HG03060 (cell line): ENCODE measurements around the gene ZC3H18.

Experiments
- ATAC-seq: cut with Tn5 transposase; IDR thresholded peaks from one replicate; pipeline ENCODE4 v1.9.1; 2021; ENCODE audit warnings: low read depth, moderate number of reproducible peaks; ENCODE audit not compliant: unreplicated experiment

ZC3H18 gene

DNA sequence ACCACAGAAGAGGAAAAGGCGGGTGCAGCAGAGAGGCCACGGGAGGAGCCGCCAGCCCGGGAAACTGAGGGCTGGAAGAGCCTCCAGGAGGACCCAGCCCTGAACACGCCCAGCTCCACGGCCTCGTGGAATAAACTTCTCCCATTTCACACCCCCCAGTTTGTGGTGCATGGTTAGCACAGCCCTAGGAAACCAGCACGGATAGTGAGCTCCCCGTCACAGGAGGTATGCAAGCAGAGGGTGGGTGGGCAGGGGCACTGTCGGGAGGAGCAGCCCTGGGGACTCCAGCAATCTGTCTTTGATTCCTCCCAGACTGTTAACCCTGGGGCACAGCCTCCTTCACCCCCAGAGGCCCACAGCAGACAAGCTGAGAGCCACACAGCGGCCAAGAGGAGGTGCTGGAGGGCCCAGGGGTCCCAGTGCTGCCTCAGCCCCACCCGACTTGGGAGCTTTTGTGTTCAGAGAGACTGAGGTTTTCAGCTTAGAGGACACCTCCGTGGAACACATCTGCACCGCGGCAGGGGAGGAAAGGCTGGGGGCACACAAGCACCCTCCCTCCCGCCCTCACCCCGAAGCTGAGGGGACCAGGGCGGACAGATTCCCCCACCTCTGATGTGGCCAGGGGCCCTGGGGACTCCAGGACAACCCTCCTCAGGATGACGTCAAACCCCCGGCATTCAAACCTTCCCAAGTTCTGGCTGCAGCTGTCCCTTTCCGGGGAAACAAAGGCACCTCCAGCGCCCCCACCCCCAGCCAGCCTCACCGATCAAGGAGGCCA lies 66.5 kb downstream of the ZC3H18 start:
- no peak for ATAC-seq

DNA sequence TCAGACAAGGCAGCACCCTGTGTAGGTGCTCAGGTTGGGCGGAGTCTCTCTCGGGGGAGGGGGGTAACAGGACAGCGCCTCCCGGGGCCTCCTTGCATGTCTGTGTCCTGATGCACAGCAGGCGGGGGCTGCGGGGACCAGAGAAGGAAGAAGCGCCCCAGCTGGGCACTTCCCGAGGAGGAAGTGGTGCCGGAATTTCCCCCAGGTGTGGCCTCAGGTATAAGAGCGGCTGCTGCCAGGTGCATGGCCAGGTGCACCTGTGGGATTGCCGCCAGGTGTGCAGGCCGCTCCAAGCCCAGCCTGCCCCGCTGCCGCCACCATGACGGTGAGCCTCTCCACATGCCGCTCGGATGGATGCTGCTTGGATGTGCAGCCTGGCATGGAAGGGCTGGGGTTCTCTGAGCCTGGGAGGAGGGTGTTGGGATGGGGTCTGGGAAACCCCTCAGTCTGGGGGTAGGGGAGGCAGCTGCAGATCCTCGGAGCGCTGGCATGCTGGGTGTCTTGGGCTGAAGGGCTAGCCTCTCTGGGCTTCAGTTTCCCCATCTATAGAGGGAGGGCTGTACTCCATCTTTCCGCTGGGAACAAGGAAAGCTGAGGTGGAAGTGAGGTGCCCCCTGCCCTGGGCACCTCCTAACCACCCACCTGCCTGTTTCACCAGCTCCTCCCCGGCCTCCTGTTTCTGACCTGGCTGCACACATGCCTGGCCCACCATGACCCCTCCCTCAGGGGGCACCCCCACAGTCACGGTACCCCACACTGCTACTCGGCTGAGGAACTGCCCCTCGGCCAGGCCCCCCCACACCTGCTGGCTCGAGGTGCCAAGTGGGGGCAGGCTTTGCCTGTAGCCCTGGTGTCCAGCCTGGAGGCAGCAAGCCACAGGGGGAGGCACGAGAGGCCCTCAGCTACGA lies 68.4 kb downstream of the ZC3H18 start, which contains the start of gene IL17C:
Gene IL17C (plus strand): TSS at position 250 of the 908 bp plus-strand sequence. CDS start 70 bp downstream, at position 320.
- ATAC-seq, result no peak

DNA sequence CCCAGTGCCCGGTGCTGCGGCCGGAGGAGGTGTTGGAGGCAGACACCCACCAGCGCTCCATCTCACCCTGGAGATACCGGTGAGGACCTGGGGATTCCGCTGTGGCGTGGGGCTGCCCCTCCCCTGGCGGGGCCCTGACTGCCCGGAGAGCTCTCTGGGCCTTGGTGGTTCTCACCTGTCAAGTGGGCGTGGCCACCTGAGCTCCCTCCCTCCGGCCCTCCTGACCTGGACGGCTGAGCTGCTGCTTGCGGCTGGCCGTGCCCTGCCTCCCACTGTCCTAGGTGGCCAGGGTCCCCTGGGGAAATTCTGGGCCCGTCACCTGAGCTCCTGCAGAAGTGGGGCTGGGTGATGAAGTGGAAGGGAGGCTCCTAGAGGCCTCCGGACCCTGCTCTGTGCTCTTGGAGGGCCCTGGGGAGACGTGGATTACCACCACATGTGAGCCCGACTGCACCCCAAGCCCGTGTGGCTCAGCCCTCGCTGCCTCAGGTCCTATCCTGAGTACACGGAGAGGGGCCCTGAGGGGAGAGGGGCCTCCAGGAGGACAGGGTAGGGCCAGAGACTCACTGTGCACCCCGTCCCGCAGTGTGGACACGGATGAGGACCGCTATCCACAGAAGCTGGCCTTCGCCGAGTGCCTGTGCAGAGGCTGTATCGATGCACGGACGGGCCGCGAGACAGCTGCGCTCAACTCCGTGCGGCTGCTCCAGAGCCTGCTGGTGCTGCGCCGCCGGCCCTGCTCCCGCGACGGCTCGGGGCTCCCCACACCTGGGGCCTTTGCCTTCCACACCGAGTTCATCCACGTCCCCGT lies 69.2 kb downstream of the ZC3H18 start:
- no peak for ATAC-seq

DNA sequence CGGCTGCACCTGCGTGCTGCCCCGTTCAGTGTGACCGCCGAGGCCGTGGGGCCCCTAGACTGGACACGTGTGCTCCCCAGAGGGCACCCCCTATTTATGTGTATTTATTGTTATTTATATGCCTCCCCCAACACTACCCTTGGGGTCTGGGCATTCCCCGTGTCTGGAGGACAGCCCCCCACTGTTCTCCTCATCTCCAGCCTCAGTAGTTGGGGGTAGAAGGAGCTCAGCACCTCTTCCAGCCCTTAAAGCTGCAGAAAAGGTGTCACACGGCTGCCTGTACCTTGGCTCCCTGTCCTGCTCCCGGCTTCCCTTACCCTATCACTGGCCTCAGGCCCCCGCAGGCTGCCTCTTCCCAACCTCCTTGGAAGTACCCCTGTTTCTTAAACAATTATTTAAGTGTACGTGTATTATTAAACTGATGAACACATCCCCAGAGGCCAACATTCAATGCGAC lies 69.9 kb downstream of the ZC3H18 start:
- no peak for ATAC-seq

DNA sequence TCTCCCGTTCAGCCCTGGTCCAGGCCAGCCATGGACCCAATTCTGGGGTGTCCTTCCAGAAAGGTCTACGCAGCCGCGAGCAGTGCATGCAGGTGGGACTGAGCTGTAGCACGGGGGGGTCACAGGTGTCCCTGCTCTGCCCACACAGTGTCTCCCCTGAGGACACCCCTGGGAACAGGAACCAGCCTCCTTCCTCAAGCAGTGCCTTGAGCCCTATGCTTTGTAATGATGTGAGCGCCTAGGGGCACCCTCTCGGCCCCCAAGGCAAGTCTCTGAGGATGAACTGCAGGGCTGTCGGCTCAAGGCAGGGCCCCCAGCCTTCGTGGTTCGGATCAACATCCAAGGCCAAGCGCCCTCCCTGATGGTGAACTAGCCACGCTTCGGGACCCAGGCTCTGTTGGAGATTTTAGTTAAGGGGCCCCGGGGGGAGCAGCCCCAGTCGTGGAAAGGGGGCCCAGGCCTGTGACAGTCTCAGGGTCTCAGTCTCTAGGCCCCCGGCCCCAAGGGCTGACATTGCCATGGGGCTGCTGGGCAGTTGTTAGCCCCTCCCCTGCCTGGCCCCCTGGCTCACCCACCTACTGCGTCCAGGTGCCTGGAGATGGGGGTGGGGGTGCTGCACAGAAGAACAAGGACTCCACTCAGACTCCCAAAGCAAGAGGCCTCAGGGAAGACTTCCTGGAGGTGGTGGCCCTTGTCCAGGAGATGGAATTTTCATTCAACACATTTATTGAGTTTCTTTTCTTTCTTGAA lies 70.5 kb downstream of the ZC3H18 start:
- no peak for ATAC-seq

DNA sequence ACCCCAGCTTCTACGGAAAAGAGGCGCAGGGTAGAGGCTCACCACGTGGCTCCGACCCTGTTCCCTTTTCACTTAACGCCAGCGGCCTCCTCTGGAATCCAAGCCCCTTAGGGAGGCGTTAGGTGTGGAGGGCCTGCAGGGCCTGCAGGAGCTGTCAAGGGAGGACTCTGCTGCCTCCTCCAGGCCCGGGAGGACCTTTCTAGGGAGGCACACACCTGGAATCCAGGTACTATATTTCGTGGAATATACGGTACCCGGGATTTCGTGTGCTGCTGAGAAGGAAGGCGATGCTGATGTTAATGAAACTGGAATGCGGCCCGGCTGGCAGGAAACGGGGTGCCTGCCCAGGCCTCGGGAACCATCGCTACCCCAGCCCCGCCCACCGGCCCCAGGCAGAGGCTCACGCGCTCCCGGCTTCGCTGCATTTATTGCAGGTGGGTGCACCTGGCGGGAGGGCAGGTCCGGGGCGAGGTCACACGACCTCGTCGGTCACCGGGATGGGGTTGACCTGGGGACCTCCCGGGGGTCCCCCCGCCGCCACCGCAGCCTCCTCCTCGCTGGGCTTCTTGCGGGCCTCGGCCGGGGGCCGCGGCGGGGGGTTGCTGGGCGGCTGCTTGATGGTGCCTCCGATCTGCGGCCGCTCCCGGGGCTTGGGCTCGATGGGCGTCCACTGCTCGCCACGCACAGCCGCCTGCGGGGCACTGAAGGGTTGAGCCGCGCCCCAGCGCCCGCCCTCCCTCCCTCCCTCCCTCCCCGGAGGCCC lies 72.9 kb downstream of the ZC3H18 start:
- ATAC-seq, result no peak

DNA sequence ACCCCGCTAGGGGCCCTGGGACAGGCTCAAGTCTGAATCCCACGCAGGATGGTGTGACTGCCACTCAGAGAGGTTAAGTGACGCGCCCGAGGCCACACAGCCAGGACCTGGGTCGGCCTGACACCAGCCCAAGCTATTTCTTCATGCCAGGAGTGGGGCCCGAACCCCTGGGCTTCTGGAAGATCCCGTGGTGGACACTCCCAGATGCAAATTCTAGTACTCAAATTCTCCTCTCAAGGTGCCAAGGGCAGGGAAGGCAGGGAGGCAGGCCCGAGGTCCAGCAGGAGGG lies 73.4 kb downstream of the ZC3H18 start:
- ATAC-seq, result no peak

DNA sequence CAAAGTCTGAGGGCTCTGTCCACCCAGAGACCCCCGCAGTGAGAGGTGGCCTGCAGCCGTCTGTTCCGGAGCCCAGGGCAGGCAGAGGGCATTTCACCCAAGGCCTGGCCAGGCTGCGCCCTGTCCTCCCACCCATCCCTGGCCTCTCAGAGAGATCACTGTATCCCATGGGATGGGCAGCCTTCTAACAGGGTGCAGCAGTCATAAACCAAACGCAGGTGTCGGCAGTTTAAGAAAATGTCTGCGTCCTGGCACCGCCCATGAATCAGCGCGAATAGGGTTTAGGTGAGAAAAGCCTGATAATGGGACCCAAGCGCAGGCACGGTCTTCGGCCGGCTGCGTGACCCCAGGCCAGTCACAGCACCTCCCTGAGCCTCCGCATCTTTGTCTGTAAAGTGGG lies 75.3 kb downstream of the ZC3H18 start:
- no peak for ATAC-seq

DNA sequence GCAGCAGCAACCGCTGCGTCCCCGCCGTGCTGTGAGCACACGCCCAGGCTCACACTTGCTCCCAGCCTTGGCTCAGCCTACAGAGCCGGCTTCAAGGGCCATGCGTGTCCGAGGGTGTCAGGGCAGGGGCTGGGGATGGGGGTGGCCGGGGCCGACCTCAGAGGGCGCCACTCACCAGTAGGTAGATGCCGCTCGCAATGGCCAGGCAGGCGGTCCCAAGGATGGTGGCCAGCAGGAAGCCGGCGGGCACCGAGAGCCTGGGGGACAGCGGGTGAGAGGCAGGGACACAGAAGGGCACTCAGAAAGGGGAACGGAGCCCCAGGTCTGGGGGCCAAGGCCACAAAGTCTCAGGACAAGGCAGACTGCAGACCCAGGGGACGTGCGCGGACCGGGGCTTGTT lies 75.7 kb downstream of the ZC3H18 start:
- no peak for ATAC-seq

DNA sequence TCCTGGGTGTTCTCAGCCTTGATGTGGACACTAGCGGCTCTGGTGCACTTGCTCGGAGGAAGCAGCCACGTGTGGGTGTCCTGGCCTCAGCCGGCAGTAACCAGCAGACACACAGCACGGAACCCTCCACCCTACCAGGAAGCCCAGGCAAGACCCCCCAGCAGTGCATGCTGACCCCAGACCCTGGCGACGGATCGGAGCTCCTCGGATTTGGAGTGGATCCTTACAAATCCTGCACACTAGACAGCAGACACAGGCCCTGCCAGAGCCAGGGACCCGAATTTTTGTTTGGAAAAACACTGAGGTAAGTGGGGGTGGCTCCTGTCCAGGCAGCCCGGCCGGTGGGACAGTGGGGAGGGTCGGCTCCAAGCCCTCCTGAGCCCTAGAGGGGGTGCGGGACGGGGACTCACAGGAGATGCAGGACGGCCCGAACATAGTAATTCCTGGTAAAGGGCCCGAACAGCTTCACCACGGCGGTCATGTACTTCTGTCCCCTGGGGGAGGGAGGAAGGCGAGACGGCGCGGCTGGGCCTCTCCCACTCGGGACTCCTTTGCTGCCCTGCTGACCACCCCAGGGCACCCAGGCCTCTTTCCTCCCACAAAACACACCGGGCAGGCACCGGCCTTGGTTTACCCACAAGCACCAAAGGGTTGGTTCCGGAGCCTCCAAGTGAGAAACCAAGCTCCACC lies 76.3 kb downstream of the ZC3H18 start:
- no peak for ATAC-seq

DNA sequence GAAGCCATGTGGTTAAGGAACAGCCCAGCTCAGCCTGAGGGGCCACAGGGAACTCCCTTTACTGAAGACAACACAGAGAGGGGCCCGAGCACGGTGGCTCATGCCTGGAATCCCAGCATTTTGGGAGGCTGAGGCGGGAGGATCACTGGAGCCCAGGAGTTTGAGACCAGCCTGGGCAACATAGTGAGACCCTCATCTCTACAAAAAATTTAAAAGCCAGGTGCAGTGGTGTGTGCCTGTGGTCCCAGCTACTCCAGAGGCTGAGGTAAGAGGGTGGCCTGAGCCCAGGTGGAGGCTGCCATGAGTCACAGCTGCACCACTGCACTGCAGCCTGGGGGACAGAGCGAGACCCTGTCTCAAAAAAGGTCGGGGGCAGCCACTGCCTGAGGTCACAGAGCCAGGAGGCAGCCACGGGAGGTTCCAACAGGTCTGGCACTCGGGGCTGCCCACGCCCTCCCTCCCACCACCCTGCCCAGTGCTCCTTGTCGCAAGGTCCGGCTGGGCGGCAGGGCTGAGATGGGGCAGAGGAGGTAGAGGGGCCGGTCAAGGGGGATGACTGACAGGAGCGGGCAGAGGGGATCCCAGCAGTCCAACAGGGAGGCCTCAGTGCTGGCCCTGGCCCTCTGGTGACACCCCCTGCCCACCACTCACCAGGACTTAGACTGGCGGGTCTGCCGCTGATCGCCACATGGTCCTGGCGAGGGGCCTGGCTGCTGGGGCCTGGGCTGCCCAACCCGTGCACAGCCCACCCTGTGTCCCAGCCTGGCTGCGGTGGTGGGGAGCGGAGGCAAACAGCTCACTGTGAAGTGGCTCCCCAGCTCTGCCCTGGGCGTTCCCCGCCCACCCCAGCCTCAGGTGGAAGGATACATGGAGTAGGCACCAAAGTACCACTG lies 77.2 kb downstream of the ZC3H18 start:
- no peak for ATAC-seq

DNA sequence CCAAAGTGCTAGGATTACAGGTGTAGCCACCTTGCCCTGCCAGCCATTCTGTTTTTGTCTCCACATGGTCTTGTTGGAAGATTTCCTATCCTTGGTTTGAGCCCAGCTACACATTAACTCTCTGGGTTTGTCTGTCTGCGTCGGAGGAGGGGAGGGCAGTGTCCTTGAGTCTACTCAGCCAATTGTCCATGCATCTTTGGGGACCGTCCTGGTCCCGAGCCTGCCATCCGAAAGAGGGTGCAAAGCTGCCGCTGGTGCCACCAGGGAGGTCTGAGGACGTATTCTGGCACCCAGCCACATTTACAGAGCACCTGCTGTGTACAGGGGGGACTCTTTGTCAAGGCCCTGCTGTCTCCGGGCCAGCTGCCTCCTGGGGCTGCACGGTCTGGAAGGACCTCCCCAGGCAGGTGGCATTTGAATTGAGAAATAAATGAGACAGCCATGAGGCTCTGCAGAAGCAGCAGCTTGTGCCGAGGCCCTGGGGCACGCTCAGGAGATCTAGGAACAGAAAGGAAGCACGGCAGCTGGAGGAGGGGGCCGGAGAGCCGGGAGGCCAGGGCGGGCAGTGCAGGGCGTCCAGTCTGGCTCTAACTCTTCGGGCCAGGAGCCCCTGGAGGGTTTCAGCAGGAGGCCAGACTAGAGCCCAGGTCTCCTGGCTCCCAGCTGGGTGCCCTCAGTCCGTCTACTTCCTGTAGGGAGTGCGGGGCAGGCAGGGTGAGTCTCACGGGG lies 79.2 kb downstream of the ZC3H18 start:
- ATAC-seq, result no peak

DNA sequence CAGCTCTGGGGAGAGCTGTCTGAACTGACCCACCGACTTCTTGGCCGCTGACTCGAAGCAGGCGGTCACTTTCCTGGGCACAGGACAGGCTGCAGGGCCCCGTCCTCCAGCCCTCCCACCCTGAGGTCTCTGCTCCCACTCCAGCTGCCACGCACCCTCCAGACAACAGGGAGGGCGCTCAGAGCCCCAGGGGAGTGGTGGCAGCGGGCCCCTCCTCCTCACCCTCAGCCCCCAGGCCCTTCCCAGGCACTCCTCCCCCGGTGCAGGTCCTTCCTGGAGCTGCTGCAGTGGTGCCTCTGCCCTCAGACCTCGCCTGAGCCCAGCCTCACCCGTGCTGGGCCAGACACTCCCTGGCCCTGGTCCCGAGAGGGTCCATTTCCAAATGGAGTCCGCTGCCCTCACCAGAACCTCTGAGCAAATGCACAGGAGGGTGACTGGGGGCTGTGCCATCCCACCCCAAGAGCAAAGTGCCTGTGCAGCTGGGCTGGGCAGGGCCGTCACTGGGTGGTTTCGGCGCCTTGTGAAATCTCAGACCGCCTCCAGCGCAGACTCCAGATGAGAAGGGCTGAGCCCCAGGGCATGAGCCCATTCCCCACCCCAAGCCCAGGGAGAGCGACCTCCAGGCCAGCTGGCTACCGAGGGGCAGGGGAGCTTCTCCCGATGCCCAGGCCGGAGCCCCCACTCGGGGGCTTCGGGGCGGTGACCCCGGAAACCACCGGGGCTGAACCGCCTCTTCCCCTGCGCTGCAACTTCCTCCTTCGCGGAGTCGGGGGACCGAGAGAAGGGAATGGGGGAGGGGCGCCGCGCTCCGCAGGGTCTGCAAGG lies 79.9 kb downstream of the ZC3H18 start:
- no peak for ATAC-seq

DNA sequence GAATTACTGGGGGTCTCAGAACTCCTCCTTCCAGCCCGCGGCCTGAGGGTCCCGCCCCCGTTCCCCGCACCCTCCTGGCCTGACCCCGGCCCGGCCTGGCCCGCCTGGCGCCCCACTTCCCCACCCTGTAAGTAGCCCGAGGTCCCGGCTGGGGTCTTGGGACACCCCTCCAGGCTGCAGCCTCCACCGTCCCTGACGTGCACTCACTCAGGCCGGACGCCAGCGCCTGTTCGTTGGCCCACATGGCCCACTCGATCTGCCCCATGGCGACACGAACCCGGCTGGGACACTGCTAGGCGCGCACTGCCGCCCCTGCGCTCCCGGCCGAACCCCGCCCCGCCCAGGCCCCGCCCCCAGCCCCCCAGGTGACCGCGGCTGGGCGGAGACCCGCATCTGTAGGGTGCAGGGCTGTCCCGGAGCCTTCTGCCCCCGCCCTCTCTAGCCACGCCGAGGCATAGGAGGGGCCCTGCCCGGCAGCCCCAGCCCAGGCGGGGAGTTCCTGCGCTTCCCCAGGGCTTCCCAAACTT lies 80.6 kb downstream of the ZC3H18 start, which contains the start of gene CYBA:
Gene CYBA (minus strand): TSS at position 305 of the 527 bp plus-strand sequence. CDS start 40 bp downstream, at position 265.
- ATAC-seq, result peak; percentile 45

DNA sequence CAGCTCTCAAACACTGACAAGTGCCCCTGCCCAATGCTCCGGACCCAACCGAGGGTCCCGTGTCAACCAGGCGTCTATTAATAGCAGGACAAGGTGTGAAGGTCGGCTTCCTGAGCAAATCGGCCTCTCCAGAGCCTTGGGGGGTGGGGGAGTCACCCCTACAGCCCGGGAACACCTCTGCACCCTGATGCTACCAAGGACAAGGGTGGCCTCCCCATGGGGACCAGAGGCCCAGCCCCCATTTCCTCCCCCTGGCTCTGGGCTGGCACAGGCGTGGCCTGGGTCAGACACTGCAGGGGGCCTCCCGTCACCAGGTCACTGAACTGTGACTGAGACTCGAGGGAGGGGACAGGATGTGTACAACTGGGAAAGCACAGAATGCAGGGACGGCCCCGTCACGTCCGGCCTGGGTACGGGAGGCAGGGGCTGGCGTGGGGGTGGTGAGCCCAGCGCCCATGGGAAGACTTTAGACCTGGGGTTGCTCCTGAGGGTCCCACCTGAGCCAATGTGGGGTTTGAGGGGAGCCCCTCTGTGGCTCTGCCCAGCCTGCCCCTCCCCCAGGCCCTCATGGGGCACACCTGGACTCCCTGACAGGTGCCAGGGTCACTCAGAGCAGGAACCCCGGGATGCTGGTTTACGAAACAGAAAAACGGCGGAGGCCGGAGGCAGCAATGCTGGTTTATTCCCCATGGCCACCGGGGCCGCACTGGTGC lies 81.2 kb downstream of the ZC3H18 start:
- ATAC-seq, result peak; percentile 51
